GM13976 (cell line): ENCODE measurements around the gene NKD1.

Source experiments
- DNase-seq: peaks from one replicate; pipeline ENCODE4 v3.0.0; 2012; ENCODE audit warnings: low spot score
- CTCF ChIP-seq: IDR thresholded peaks from 2 replicates; pipeline ENCODE4 v1.5.1; 2012; ENCODE audit warnings: borderline replicate concordance, mild to moderate bottlenecking; ENCODE audit not compliant: insufficient read depth; ENCODE audit errors: extremely low read depth, missing control alignments, control extremely low read depth
- in situ Hi-C: fragments of 300-500 bp; cut with MboI; formaldehyde crosslinking; loops from one replicate; pipeline ENCODE4 v1.12.0; 2022; ENCODE audit warnings: low sequenced_read_pairs, mixed read lengths, inconsistent platforms; ENCODE audit not compliant: unreplicated experiment

The NKD1 gene

GRCh38 chr16:50562657-50563056 lies 14.5 kb downstream of the NKD1 start:
- no peak for DNase-seq
- in situ Hi-C loops = no loop called here
- no peak for TF ChIP-seq CTCF

DNA sequence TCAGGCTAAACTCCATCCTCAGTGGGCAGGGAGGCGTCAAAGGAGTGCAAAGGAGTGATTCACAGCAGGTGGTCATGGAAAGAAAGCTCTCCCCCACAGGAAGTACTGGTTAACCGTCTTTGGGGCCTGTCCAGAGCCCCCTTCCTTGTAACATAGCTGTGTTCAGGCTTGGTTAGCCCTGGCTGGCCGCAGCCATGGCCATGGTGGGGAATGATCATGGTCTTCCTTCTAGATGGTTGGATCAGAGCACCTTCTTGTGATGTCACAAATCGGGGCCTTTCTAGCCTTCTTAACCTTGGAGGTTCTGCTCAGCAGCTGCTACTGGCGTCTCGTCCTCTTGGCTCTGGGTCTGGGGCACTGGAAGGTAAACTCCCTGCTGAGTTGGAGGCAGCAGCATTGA lies 15.8 kb downstream of the NKD1 start:
- in situ Hi-C loops = no loop called here
- no peak for DNase-seq
- TF ChIP-seq CTCF = no peak

GRCh38 chr16:50565428-50565827 lies 17.2 kb downstream of the NKD1 start:
- DNase-seq = no peak
- in situ Hi-C loops = no loop called here

GRCh38 chr16:50566014-50566962 lies 18.1 kb downstream of the NKD1 start:
- TF ChIP-seq CTCF = no peak
- in situ Hi-C loops = no loop called here
- DNase-seq = no peak

More at GRCh38 chr16:50565428-50565827, 17.2 kb downstream of the NKD1 start:
- TF ChIP-seq CTCF = no peak

DNA sequence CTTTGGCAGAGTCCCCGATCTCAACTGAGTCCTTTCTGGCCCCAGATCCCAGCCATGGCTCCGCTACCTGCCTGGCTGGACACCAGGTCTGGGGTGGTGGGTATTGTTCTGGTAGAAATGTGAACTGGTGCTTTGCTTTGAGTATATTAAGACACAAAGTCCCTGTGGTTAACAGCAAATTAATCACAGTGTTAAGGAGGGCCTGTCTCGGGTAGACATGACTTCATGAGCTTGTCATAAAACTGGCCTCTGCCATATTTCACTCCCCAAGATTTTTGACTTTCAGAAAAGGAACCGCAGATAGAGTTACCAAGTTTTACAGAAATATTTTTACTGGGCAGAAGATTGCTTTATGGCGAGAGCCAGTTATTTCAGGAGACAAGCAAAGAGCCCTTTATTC lies 19.5 kb downstream of the NKD1 start:
- no peak for DNase-seq
- in situ Hi-C loops = no loop called here
- no peak for TF ChIP-seq CTCF

- in situ Hi-C loops = no loop called here
- TF ChIP-seq CTCF = no peak
- DNase-seq = peak; percentile 56
Measured at GRCh38 chr16:50568187-50568815, 20.1 kb downstream of the NKD1 start.
